ENCODE measurements around the gene PSME1.

GRCh38 chr14:24187539-24187915 lies 51.5 kb downstream of the PSME1 start:
- no peak for TF ChIP-seq CTCF (conservative IDR thresholded peaks at IDR 0.05 in 1 of 2, IDR thresholded peaks at IDR 0.05 in 1 of 2; ENCODE audit: low read depth in 1 of 2, low read length in 2 of 2)
- TF ChIP-seq EZH2 (IDR thresholded peaks at IDR 0.05; ENCODE audit: low read length, missing control alignments) = no peak

Data from fibroblast of lung (primary cell).